ENCODE results near the gene C10orf143. TPM values are rescaled to one million over a fixed set of nuclear protein-coding genes. Genes with fewer than 3 reads are reported as not detected.

The C10orf143 gene
- total and polyA plus RNA-seq, 7 experiments from 2014 or later = 2.6 to 36.5 (median 11.6) TPM

DNA sequence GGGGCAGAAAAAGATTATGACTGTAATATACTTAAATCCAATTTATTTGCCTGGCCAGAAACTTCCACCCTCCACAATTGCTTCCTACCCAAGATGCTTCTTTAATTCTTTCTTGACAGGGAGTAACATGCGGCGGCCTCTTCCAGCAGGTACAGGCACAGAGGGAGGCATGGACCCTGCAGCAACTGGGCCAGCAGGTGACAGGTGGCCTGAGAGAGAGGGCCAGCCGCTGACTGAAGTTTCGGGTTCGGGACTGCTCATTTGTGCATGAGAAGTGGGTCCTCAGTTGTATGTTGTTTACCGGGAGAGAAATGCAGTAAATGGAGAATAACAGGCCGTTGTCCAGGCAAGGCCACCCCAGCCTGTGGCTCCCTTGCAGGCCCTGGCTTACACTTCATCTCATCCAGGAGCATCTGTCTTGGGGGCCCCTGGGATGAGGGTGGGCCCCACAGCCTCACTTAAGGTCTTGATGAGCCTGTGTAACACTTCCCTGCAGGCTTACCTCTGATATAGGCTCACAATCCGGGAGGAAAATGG, 72.5 kb downstream of the C10orf143 start:
- ATAC-seq (no peak), DNase-seq (peak in 1 of 9 donors; percentile 6)
- ChIA-PET POLR2A (no interaction called here), CTCF (interaction anchor here (1.1 kb wide), 1 partner anchor 11 kb away, joined by 4 read pairs; no protein-coding TSS in a partner anchor)
- Histone ChIP-seq H3K36me3 (ENCODE audit: control insufficient read depth in 2 of 3, insufficient read depth in 3 of 3, low read length in 3 of 3) (no peaks in the 10 kb centered on the region), H3K27ac (ENCODE audit: low read depth, low read length) (no peak overlapping the region), H3K4me1 (ENCODE audit: control insufficient read depth in 2 of 2, insufficient read depth in 2 of 2, low read length in 2 of 2) (no peaks in the 10 kb centered on the region), H3K27me3 (ENCODE audit: control insufficient read depth in 2 of 2, insufficient read depth in 2 of 2, low read length in 2 of 2) (no peaks in the 10 kb centered on the region), H3K9me3 (ENCODE audit: control insufficient read depth in 2 of 3, low read length in 3 of 3) (no peaks in the 10 kb centered on the region), H3K4me3 (ENCODE audit: low read length) (no peak overlapping the region)
- H3K27ac Mint-ChIP-seq = no peak overlapping the region
- no peaks in the 10 kb centered on the region for H3K4me1 Mint-ChIP-seq
- H3K4me3 Mint-ChIP-seq = no peak overlapping the region
- H3K9me3 Mint-ChIP-seq = peaks cover 0 to 3% (median 0%) of the 10 kb centered on the region in 11 donors
- peaks cover 0 to 20% (median 10%) of the 10 kb centered on the region in 5 donors for H3K27me3 Mint-ChIP-seq
- intact Hi-C loops (cut with micrococcal nuclease) = no loop called here
- H3K36me3 Mint-ChIP-seq = no peaks in the 10 kb centered on the region

GRCh38 chr10:130037169-130037661, 73.4 kb downstream of the C10orf143 start:
- Histone ChIP-seq H3K4me3 (ENCODE audit: low read length) (no peak overlapping the region), H3K27me3 (ENCODE audit: control insufficient read depth in 2 of 2, insufficient read depth in 2 of 2, low read length in 2 of 2) (no peaks in the 10 kb centered on the region), H3K4me1 (ENCODE audit: control insufficient read depth in 2 of 2, insufficient read depth in 2 of 2, low read length in 2 of 2) (no peaks in the 10 kb centered on the region), H3K36me3 (ENCODE audit: control insufficient read depth in 2 of 3, insufficient read depth in 3 of 3, low read length in 3 of 3) (no peaks in the 10 kb centered on the region), H3K9me3 (ENCODE audit: control insufficient read depth in 2 of 3, low read length in 3 of 3) (no peaks in the 10 kb centered on the region), H3K27ac (ENCODE audit: low read depth, low read length) (no peak overlapping the region)
- intact Hi-C loops (cut with micrococcal nuclease) = no loop called here
- DNase-seq (no peak), ATAC-seq (no peak)
- ChIA-PET POLR2A (no interaction called here), CTCF (interaction anchor here (1.1 kb wide), 1 partner anchor 12 kb away, joined by 4 read pairs; no protein-coding TSS in a partner anchor)
- Mint-ChIP-seq H3K27me3 (peaks cover 0 to 20% (median 7%) of the 10 kb centered on the region in 5 donors), H3K9me3 (peaks cover 0 to 3% (median 0%) of the 10 kb centered on the region in 11 donors), H3K36me3 (no peaks in the 10 kb centered on the region), H3K27ac (no peak overlapping the region), H3K4me3 (no peak overlapping the region), H3K4me1 (no peaks in the 10 kb centered on the region)

DNA sequence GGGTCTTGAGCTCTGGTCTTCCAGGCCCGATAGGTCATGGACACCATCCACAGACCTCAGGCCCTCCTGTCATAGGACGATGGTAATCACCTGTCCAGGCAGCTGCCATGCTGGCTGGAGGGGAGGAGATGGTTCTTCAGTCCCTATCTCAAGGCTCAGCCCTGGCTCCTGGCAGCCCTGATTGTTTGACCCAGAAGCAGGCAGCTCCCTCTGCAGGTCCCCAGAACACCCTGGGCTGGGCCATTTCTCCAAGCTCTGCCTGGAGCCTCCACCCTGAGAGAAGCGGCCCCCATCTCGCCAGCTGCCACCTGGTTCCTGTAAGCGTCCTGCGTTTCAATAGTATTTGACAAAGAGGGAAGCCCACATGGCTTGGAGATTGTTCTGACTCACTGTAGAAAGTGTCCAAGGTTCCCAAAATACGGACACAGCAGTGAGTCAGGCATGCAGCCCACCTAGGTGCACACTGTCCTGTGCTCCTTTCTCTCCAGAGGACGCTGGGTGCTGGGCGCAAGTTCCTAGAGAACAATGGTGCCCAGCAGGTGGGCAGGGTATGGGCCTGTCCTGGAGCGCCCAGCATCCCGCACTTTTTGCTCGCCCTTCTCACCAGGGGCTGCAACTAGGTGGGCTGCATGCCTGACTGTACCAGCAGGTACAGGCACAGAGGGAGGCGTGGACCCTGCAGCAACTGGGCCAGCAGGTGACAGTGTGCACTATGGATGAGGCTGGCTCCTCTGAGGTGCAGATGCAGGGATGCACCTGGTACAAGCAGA, 74.1 kb downstream of the C10orf143 start:
- ChIA-PET CTCF (no interaction called here), POLR2A (no interaction called here)
- peaks cover 0 to 4% (median 0%) of the 10 kb centered on the region in 11 donors for H3K9me3 Mint-ChIP-seq
- Histone ChIP-seq H3K4me1 (ENCODE audit: control insufficient read depth in 2 of 2, insufficient read depth in 2 of 2, low read length in 2 of 2) (no peaks in the 10 kb centered on the region), H3K27me3 (ENCODE audit: control insufficient read depth in 2 of 2, insufficient read depth in 2 of 2, low read length in 2 of 2) (no peaks in the 10 kb centered on the region), H3K36me3 (ENCODE audit: control insufficient read depth in 2 of 3, insufficient read depth in 3 of 3, low read length in 3 of 3) (no peaks in the 10 kb centered on the region), H3K4me3 (ENCODE audit: low read length) (no peak overlapping the region), H3K27ac (ENCODE audit: low read depth, low read length) (no peak overlapping the region), H3K9me3 (ENCODE audit: control insufficient read depth in 2 of 3, low read length in 3 of 3) (no peaks in the 10 kb centered on the region)
- DNase-seq (no peak), ATAC-seq (no peak)
- no peaks in the 10 kb centered on the region for H3K4me1 Mint-ChIP-seq
- intact Hi-C loops (cut with micrococcal nuclease) = no loop called here
- no peaks in the 10 kb centered on the region for H3K36me3 Mint-ChIP-seq
- no peak overlapping the region for H3K27ac Mint-ChIP-seq
- peaks cover 0 to 20% (median 10%) of the 10 kb centered on the region in 5 donors for H3K27me3 Mint-ChIP-seq
- H3K4me3 Mint-ChIP-seq = no peak overlapping the region

DNA sequence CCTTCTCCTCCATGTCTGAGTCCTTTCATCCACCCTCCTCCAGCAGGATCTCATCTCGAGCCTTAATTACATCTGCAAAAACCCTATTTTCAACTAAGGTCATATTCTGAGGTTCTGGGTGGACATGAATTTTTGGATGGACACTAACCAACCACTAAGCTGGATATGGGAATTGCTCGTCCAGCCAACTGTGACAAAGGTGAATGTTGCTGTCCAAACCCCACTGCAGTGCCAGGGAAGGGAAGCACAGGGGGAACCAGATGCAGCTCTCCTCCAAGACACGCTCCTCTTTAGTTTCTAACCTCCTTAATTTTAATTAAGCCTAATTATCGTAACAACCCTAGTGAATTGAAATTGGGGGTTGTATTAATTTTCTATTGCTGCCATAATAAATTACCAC, 81.4 kb downstream of the C10orf143 start:
- H3K27me3 Mint-ChIP-seq = peaks cover 0 to 10% (median 4%) of the 10 kb centered on the region in 5 donors
- CTCF ChIA-PET = no interaction called here
- Histone ChIP-seq H3K9me3 (ENCODE audit: control insufficient read depth in 2 of 3, low read length in 3 of 3) (no peaks in the 10 kb centered on the region), H3K27me3 (ENCODE audit: control insufficient read depth in 2 of 2, insufficient read depth in 2 of 2, low read length in 2 of 2) (no peaks in the 10 kb centered on the region), H3K4me3 (ENCODE audit: low read length) (no peak overlapping the region), H3K4me1 (ENCODE audit: control insufficient read depth in 2 of 2, insufficient read depth in 2 of 2, low read length in 2 of 2) (no peaks in the 10 kb centered on the region), H3K27ac (ENCODE audit: low read depth, low read length) (no peak overlapping the region), H3K36me3 (ENCODE audit: control insufficient read depth in 2 of 3, insufficient read depth in 3 of 3, low read length in 3 of 3) (no peaks in the 10 kb centered on the region)
- H3K36me3 Mint-ChIP-seq = no peaks in the 10 kb centered on the region
- POLR2A ChIA-PET = no interaction called here
- H3K4me1 Mint-ChIP-seq = no peaks in the 10 kb centered on the region
- ATAC-seq (no peak), DNase-seq (no peak)
- intact Hi-C loops (cut with micrococcal nuclease) = no loop called here
- H3K9me3 Mint-ChIP-seq = peaks cover 0 to 4% (median 0%) of the 10 kb centered on the region in 11 donors
- H3K4me3 Mint-ChIP-seq = no peak overlapping the region
- no peak overlapping the region for H3K27ac Mint-ChIP-seq

GRCh38 chr10:130028465-130028819, 82.2 kb downstream of the C10orf143 start:
- no peak overlapping the region for H3K4me3 Mint-ChIP-seq
- DNase-seq (no peak), ATAC-seq (no peak)
- Histone ChIP-seq H3K36me3 (ENCODE audit: control insufficient read depth in 2 of 3, insufficient read depth in 3 of 3, low read length in 3 of 3) (no peaks in the 10 kb centered on the region), H3K9me3 (ENCODE audit: control insufficient read depth in 2 of 3, low read length in 3 of 3) (no peaks in the 10 kb centered on the region), H3K27ac (ENCODE audit: low read depth, low read length) (no peak overlapping the region), H3K4me3 (ENCODE audit: low read length) (no peak overlapping the region), H3K27me3 (ENCODE audit: control insufficient read depth in 2 of 2, insufficient read depth in 2 of 2, low read length in 2 of 2) (no peaks in the 10 kb centered on the region), H3K4me1 (ENCODE audit: control insufficient read depth in 2 of 2, insufficient read depth in 2 of 2, low read length in 2 of 2) (no peaks in the 10 kb centered on the region)
- no peaks in the 10 kb centered on the region for H3K36me3 Mint-ChIP-seq
- H3K9me3 Mint-ChIP-seq = peaks cover 0 to 4% (median 0%) of the 10 kb centered on the region in 11 donors
- no peaks in the 10 kb centered on the region for H3K4me1 Mint-ChIP-seq
- POLR2A ChIA-PET = no interaction called here
- CTCF ChIA-PET = no interaction called here
- H3K27me3 Mint-ChIP-seq = peaks cover 0 to 6% (median 4%) of the 10 kb centered on the region in 5 donors
- intact Hi-C loops (cut with micrococcal nuclease) = no loop called here
- no peak overlapping the region for H3K27ac Mint-ChIP-seq

GRCh38 chr10:130027716-130028464, 82.7 kb downstream of the C10orf143 start:
- H3K27ac ChIP-seq (ENCODE audit: low read depth, low read length) = no peak overlapping the region
- no peak overlapping the region for H3K4me3 Mint-ChIP-seq
- no peaks in the 10 kb centered on the region for H3K4me1 ChIP-seq (ENCODE audit: control insufficient read depth in 2 of 2, insufficient read depth in 2 of 2, low read length in 2 of 2)
- H3K36me3 Mint-ChIP-seq = no peaks in the 10 kb centered on the region
- peaks cover 0 to 6% (median 4%) of the 10 kb centered on the region in 5 donors for H3K27me3 Mint-ChIP-seq
- no peaks in the 10 kb centered on the region for H3K9me3 ChIP-seq (ENCODE audit: control insufficient read depth in 2 of 3, low read length in 3 of 3)
- no peak overlapping the region for H3K4me3 ChIP-seq (ENCODE audit: low read length)
- H3K27ac Mint-ChIP-seq = no peak overlapping the region
- DNase-seq = no peak
- ChIA-PET POLR2A (no interaction called here), CTCF (no interaction called here)
- ATAC-seq = no peak
- intact Hi-C loops (cut with micrococcal nuclease) = no loop called here
- no peaks in the 10 kb centered on the region for H3K36me3 ChIP-seq (ENCODE audit: control insufficient read depth in 2 of 3, insufficient read depth in 3 of 3, low read length in 3 of 3)
- H3K9me3 Mint-ChIP-seq = peaks cover 0 to 4% (median 0%) of the 10 kb centered on the region in 11 donors
- H3K4me1 Mint-ChIP-seq = no peaks in the 10 kb centered on the region
- H3K27me3 ChIP-seq (ENCODE audit: control insufficient read depth in 2 of 2, insufficient read depth in 2 of 2, low read length in 2 of 2) = no peaks in the 10 kb centered on the region
